ENCODE data around the gene HEMK1. TPM values are rescaled to one million over a fixed set of nuclear protein-coding genes. Genes with fewer than 3 reads are reported as not detected.
A peak's percentile ranks its signal among the peaks of the same experiment; 100 is the strongest.

HEMK1 gene
- total RNA-seq, 3 donors from 2014 or later, result 6.1 to 10.7 (median 9.2) TPM

GRCh38 chr3:50574444-50574831, 5.1 kb downstream of the HEMK1 start:
- intact Hi-C loops (cut with DNase I; ENCODE audit: low total_unique reads), result loop anchor here (10.0 kb wide), 1 partner anchor 820 kb away; the partner anchor contains the start of gene RBM15B
- TF ChIP-seq POLR2AphosphoS5 (IDR thresholded peaks at IDR 0.05) (no peak), POLR2A (IDR thresholded peaks at IDR 0.05) (no peak)
- TF ChIP-seq, protein P1, sequence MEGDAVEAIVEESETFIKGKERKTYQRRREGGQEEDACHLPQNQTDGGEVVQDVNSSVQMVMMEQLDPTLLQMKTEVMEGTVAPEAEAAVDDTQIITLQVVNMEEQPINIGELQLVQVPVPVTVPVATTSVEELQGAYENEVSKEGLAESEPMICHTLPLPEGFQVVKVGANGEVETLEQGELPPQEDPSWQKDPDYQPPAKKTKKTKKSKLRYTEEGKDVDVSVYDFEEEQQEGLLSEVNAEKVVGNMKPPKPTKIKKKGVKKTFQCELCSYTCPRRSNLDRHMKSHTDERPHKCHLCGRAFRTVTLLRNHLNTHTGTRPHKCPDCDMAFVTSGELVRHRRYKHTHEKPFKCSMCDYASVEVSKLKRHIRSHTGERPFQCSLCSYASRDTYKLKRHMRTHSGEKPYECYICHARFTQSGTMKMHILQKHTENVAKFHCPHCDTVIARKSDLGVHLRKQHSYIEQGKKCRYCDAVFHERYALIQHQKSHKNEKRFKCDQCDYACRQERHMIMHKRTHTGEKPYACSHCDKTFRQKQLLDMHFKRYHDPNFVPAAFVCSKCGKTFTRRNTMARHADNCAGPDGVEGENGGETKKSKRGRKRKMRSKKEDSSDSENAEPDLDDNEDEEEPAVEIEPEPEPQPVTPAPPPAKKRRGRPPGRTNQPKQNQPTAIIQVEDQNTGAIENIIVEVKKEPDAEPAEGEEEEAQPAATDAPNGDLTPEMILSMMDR (IDR thresholded peaks at IDR 0.05), result no peak
- no peaks in the 10 kb centered on the region for H3K36me3 ChIP-seq

GRCh38 chr3:50575372-50575771, 6.0 kb downstream of the HEMK1 start:
- no peaks in the 10 kb centered on the region for H3K27me3 ChIP-seq
- no peak overlapping the region for H3K4me3 ChIP-seq
- intact Hi-C loops (cut with DNase I; ENCODE audit: low total_unique reads), result loop anchor here (10.0 kb wide), 1 partner anchor 819 kb away; the partner anchor contains the start of gene RBM15B
- no peaks in the 10 kb centered on the region for H3K36me3 ChIP-seq
- H3K27ac ChIP-seq, result peak overlapping the region in 1 of 2 donors; percentile 57
- no peaks in the 10 kb centered on the region for H3K9me3 ChIP-seq
- TF ChIP-seq POLR2AphosphoS5 (IDR thresholded peaks at IDR 0.05) (no peak), POLR2A (IDR thresholded peaks at IDR 0.05) (no peak)
- TF ChIP-seq, protein P1 (IDR thresholded peaks at IDR 0.05), result no peak
- no peak for DNase-seq (ENCODE audit: low spot score in 2 of 2)
- no peaks in the 10 kb centered on the region for H3K4me1 ChIP-seq

More at GRCh38 chr3:50574444-50574831, 5.1 kb downstream of the HEMK1 start:
- no peak overlapping the region for H3K27ac ChIP-seq
- no peaks in the 10 kb centered on the region for H3K27me3 ChIP-seq
- DNase-seq (ENCODE audit: low spot score in 2 of 2), result no peak
- H3K4me3 ChIP-seq, result no peak overlapping the region
- no peaks in the 10 kb centered on the region for H3K9me3 ChIP-seq
- H3K4me1 ChIP-seq, result no peaks in the 10 kb centered on the region

GRCh38 chr3:50577348-50577747, 8.0 kb downstream of the HEMK1 start:
- TF ChIP-seq, protein P1 (IDR thresholded peaks at IDR 0.05), result no peak
- TF ChIP-seq POLR2A (IDR thresholded peaks at IDR 0.05) (no peak), POLR2AphosphoS5 (IDR thresholded peaks at IDR 0.05) (no peak)
- no peaks in the 10 kb centered on the region for H3K36me3 ChIP-seq
- no peak overlapping the region for H3K4me3 ChIP-seq
- H3K27ac ChIP-seq, result no peak overlapping the region
- no peaks in the 10 kb centered on the region for H3K4me1 ChIP-seq
- no peaks in the 10 kb centered on the region for H3K27me3 ChIP-seq
- intact Hi-C loops (cut with DNase I; ENCODE audit: low total_unique reads), result loop anchor here (10.0 kb wide), 1 partner anchor 817 kb away; the partner anchor contains the start of gene RBM15B
- no peak for DNase-seq (ENCODE audit: low spot score in 2 of 2)
- no peaks in the 10 kb centered on the region for H3K9me3 ChIP-seq

DNA sequence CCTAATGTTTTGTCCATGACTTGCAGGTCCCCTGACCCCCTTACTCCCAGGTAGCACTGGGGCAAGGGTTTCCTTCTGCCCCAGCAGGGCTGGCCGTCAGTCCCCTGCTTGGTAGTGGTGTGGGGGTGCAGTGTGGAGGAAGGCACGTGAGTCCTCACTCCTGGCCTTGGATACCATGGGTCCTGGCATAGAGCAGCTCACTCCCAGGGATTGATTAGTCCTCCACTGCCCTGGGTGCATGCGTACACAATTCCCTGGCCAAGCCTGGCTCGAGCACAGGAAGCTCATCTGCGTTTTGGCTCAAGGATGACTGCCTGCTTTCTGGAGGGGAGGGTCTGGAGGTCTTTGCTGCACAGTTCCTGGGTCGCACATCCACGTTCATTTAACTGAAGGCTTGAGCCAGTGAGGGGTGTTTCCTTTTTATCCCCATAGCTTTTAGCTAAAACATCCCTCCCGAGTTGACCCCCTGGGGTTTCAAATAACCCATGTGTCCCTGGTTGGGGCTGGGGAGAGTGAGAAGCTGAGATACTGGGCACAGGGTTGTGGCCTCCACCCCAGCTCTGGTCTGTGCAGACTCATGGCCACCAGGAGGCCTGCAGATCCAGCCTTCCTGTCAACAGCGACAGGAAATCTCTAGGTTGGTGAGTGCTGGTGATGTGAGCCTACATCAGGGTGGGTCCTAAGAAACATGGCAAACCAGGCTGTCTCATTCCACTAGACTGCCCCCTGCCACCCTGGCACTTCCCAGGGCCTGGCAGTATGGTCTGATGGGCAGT, 11.5 kb downstream of the HEMK1 start:
- TF ChIP-seq POLR2A (IDR thresholded peaks at IDR 0.05) (no peak), POLR2AphosphoS5 (IDR thresholded peaks at IDR 0.05) (no peak)
- TF ChIP-seq, protein P1 (IDR thresholded peaks at IDR 0.05), result no peak
- intact Hi-C loops (cut with DNase I; ENCODE audit: low total_unique reads), result no loop called here
- no peak overlapping the region for H3K27ac ChIP-seq
- no peak overlapping the region for H3K4me3 ChIP-seq
- no peaks in the 10 kb centered on the region for H3K4me1 ChIP-seq
- no peaks in the 10 kb centered on the region for H3K27me3 ChIP-seq
- DNase-seq (ENCODE audit: low spot score in 2 of 2), result no peak
- H3K9me3 ChIP-seq, result no peaks in the 10 kb centered on the region
- H3K36me3 ChIP-seq, result no peaks in the 10 kb centered on the region

- no peaks in the 10 kb centered on the region for H3K36me3 ChIP-seq
- no peak overlapping the region for H3K4me3 ChIP-seq
- H3K27ac ChIP-seq, result no peak overlapping the region
- no peaks in the 10 kb centered on the region for H3K27me3 ChIP-seq
- intact Hi-C loops (cut with DNase I; ENCODE audit: low total_unique reads), result no loop called here
- H3K4me1 ChIP-seq, result no peaks in the 10 kb centered on the region
- DNase-seq (ENCODE audit: low spot score in 2 of 2), result no peak
- H3K9me3 ChIP-seq, result no peaks in the 10 kb centered on the region
- TF ChIP-seq, protein P1 (IDR thresholded peaks at IDR 0.05), result no peak
- TF ChIP-seq POLR2A (IDR thresholded peaks at IDR 0.05) (no peak), POLR2AphosphoS5 (IDR thresholded peaks at IDR 0.05) (no peak)
Measured at GRCh38 chr3:50581459-50581842, 12.1 kb downstream of the HEMK1 start.

All from breast epithelium (tissue), 4 donors.